ENCODE measurements around the gene CD248. TPM values are rescaled to one million over a fixed set of nuclear protein-coding genes. Genes with fewer than 3 reads are reported as not detected.
"Not testable (repeated sequence)": the region's sequence is repeated elsewhere in the genome, so short reads cannot be mapped to it uniquely, and the experiment has no call there.

CD248 gene
- total and polyA plus RNA-seq, 2 experiments from 2014 or later: 2.4 to 3.8 TPM

DNA sequence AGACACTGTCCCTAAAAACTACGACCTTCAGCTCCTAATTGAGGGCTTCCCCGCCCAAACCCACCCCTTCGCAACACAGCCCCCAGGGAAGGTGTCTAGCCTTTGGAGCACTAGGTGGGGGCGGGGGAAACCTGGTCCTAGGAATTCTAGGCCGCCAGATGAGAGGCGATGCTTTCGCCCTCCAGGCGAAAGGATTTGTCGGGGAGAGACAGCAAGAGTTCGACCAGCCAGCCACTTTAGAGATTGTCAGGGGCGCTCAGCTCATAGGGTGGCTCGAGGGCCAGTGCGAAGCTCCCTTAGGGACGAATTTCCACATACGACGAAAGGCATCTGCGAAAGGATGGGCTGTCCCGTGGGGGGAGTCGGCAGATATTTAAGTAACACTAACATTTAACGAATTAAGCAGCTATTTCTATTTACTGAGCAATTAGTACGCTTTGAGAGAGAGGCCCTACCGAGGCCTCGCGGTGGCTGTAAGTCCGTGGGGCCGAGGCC lies 5.3 kb downstream of the CD248 start:
- peaks cover 25% of the 10 kb centered on the region for H3K4me1 Mint-ChIP-seq
- H3K27me3 ChIP-seq (ENCODE audit: insufficient read depth): no peaks in the 10 kb centered on the region
- H3K9me2 ChIP-seq (ENCODE audit: insufficient read depth): no peaks in the 10 kb centered on the region
- DNase-seq (ENCODE audit: low spot score) (peak; percentile 67), ATAC-seq (peak; percentile 3)
- H2AFZ ChIP-seq: peak overlapping the region; percentile 99
- peak overlapping the region; percentile 81 for H3K4me3 Mint-ChIP-seq
- H3K4me2 ChIP-seq: peak overlapping the region; percentile 90
- no peaks in the 10 kb centered on the region for H3K9me3 Mint-ChIP-seq
- H3F3A ChIP-seq (replicated peaks; ENCODE audit: low read depth): peaks cover 12% of the 10 kb centered on the region; the same call in 1 of the 2 replicates
- TF ChIP-seq ZNF114 (CRISPR knock-in tag; IDR thresholded peaks at IDR 0.05): no peak
- TF ChIP-seq, protein P1, sequence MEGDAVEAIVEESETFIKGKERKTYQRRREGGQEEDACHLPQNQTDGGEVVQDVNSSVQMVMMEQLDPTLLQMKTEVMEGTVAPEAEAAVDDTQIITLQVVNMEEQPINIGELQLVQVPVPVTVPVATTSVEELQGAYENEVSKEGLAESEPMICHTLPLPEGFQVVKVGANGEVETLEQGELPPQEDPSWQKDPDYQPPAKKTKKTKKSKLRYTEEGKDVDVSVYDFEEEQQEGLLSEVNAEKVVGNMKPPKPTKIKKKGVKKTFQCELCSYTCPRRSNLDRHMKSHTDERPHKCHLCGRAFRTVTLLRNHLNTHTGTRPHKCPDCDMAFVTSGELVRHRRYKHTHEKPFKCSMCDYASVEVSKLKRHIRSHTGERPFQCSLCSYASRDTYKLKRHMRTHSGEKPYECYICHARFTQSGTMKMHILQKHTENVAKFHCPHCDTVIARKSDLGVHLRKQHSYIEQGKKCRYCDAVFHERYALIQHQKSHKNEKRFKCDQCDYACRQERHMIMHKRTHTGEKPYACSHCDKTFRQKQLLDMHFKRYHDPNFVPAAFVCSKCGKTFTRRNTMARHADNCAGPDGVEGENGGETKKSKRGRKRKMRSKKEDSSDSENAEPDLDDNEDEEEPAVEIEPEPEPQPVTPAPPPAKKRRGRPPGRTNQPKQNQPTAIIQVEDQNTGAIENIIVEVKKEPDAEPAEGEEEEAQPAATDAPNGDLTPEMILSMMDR (conservative IDR thresholded peaks at IDR 0.05; ENCODE audit: low read depth in 2 of 2): no peak; a peak in 1 of 4 replicates
- peaks cover 2% of the 10 kb centered on the region; the same call in 1 of the 3 replicates for H3K36me3 Mint-ChIP-seq (ENCODE audit: low read depth)
- H3K4me1 ChIP-seq (ENCODE audit: insufficient read depth): peaks cover 17% of the 10 kb centered on the region
- peak overlapping the region; percentile 84 for H3K4me3 ChIP-seq
- peaks cover 10% of the 10 kb centered on the region for H3K27me3 Mint-ChIP-seq (ENCODE audit: insufficient read depth, low read depth, poor library complexity)
- H3K27ac ChIP-seq (ENCODE audit: low read depth): no peak overlapping the region
- H3K36me3 ChIP-seq (ENCODE audit: insufficient read depth): no peaks in the 10 kb centered on the region
- no peaks in the 10 kb centered on the region for H3K79me2 ChIP-seq (replicated peaks; ENCODE audit: insufficient read depth)
- H3K27ac Mint-ChIP-seq: peak overlapping the region; percentile 97
- no peaks in the 10 kb centered on the region for H4K20me1 ChIP-seq (replicated peaks; ENCODE audit: insufficient read depth)

DNA sequence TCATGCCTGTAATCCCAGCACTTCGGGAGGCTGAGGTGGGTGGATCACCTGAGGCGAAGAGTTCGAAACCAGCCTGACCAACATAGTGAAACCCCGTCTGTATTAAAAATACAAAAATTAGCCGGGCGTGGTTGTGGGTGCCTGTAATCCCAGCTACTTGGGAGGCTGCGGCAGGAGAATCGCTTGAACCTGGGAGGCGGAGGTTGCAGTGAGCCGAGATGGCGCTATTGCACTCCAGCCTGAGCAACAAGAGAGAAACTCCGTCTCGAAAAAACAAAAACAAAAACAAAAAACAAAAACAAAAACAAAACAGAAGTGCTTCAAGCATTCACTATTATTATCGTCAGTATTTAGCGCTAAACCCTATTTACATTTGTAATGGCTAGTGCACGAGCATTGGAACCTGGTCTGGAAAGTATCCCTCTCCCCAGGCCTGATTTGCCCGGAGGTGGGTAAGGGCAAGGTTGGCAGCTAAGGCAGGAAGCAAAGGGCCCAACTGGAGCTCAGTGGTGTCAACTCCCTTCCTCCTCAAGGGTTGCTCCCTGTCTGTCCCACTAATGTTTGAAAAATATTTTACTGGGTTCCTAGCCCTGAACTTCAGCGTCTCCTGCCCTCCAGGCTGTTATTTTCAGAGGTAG lies 5.9 kb downstream of the CD248 start:
- not testable (repeated sequence) for ATAC-seq; H4K20me1 ChIP-seq (replicated peaks; ENCODE audit: insufficient read depth); H3K27ac Mint-ChIP-seq; DNase-seq (ENCODE audit: low spot score); H3K27ac ChIP-seq (ENCODE audit: low read depth); H3K36me3 Mint-ChIP-seq (ENCODE audit: low read depth); H3K36me3 ChIP-seq (ENCODE audit: insufficient read depth); H3K79me2 ChIP-seq (replicated peaks; ENCODE audit: insufficient read depth); H3K9me3 Mint-ChIP-seq; H3K27me3 ChIP-seq (ENCODE audit: insufficient read depth); H3K9me2 ChIP-seq (ENCODE audit: insufficient read depth); H3K4me3 Mint-ChIP-seq
- Histone ChIP-seq H3K4me1 (ENCODE audit: insufficient read depth) (peaks cover 17% of the 10 kb centered on the region), H3K4me2 (peak overlapping the region; percentile 90; the same call in 1 of the 2 replicates), H3F3A (replicated peaks; ENCODE audit: low read depth) (peaks cover 12% of the 10 kb centered on the region; the same call in 1 of the 2 replicates), H3K4me3 (peak overlapping the region; percentile 84; the same call in 1 of the 2 replicates), H2AFZ (peak overlapping the region; percentile 99; the same call in 1 of the 2 replicates)
- Mint-ChIP-seq H3K27me3 (ENCODE audit: insufficient read depth, low read depth, poor library complexity) (peaks cover 12% of the 10 kb centered on the region), H3K4me1 (peaks cover 25% of the 10 kb centered on the region)
- TF ChIP-seq, protein P1 (conservative IDR thresholded peaks at IDR 0.05; ENCODE audit: low read depth in 2 of 2): peak; percentile 38 to 47

DNA sequence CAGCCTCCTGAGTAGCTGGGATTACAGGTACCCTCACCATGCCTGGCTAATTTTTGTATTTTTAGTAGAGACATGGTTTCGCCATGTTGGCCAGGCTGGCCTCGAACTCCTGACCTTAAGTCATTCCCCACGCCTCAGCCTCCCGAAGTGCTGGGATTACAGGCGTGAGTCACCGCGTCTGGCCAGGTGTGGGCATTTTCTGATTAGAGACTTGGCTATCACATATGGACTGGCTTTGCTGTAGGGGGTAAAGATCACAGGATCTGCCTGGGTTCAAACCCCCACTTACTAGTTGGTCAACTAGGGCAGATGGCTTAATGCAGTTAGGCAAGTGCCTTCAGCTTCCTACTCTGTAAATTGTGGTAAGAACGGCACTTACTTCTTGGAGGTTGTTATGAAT lies 6.5 kb downstream of the CD248 start:
- Histone ChIP-seq H4K20me1 (replicated peaks; ENCODE audit: insufficient read depth) (no peaks in the 10 kb centered on the region), H3K4me1 (ENCODE audit: insufficient read depth) (peaks cover 17% of the 10 kb centered on the region), H3F3A (replicated peaks; ENCODE audit: low read depth) (peaks cover 12% of the 10 kb centered on the region; the same call in 1 of the 2 replicates), H3K27ac (ENCODE audit: low read depth) (no peak overlapping the region), H2AFZ (peak overlapping the region; percentile 38; the same call in 1 of the 2 replicates), H3K36me3 (ENCODE audit: insufficient read depth) (no peaks in the 10 kb centered on the region), H3K27me3 (ENCODE audit: insufficient read depth) (no peaks in the 10 kb centered on the region), H3K9me2 (ENCODE audit: insufficient read depth) (no peaks in the 10 kb centered on the region), H3K79me2 (replicated peaks; ENCODE audit: insufficient read depth) (no peaks in the 10 kb centered on the region), H3K4me2 (no peak overlapping the region), H3K4me3 (no peak overlapping the region)
- DNase-seq (ENCODE audit: low spot score): no peak
- Mint-ChIP-seq H3K27me3 (ENCODE audit: insufficient read depth, low read depth, poor library complexity) (peaks cover 12% of the 10 kb centered on the region), H3K27ac (no peak overlapping the region), H3K4me1 (peaks cover 23% of the 10 kb centered on the region), H3K36me3 (ENCODE audit: low read depth) (peaks cover under 1% of the 10 kb centered on the region; the same call in 1 of the 3 replicates), H3K9me3 (no peaks in the 10 kb centered on the region), H3K4me3 (no peak overlapping the region)
- no peak for ATAC-seq
- TF ChIP-seq ZNF114 (CRISPR knock-in tag; IDR thresholded peaks at IDR 0.05) (no peak), CREB1 (CRISPR knock-in tag; IDR thresholded peaks at IDR 0.05; ENCODE audit: low read depth) (no peak), STAT1 (IDR thresholded peaks at IDR 0.05; ENCODE audit: unreplicated experiment) (no peak), ZNF331 (CRISPR knock-in tag; IDR thresholded peaks at IDR 0.05; ENCODE audit: low read depth) (no peak)
